Measurements from ENCODE around the gene LTBP3.

DNA sequence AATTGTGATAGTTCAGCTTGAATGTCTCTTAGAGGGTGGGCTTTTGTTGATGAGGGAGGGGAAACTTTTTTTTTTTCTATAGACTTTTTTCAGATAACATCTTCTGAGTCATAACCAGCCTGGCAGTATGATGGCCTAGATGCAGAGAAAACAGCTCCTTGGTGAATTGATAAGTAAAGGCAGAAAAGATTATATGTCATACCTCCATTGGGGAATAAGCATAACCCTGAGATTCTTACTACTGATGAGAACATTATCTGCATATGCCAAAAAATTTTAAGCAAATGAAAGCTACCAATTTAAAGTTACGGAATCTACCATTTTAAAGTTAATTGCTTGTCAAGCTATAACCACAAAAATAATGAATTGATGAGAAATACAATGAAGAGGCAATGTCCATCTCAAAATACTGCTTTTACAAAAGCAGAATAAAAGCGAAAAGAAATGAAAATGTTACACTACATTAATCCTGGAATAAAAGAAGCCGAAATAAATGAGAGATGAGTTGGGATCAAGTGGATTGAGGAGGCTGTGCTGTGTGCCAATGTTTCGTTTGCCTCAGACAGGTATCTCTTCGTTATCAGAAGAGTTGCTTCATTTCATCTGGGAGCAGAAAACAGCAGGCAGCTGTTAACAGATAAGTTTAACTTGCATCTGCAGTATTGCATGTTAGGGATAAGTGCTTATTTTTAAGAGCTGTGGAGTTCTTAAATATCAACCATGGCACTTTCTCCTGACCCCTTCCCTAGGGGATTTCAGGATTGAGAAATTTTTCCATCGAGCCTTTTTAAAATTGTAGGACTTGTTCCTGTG lies 55.4 kb downstream of the LTBP3 start:
- TF ChIP-seq ONECUT2 (CRISPR knock-in tag; IDR thresholded peaks at IDR 0.05) (no peak), EZH2 (conservative IDR thresholded peaks at IDR 0.05; ENCODE audit: low read depth, low read length) (no peak), ZNF878 (CRISPR knock-in tag; IDR thresholded peaks at IDR 0.05) (no peak), SAFB2 (CRISPR knock-in tag; IDR thresholded peaks at IDR 0.05; ENCODE audit: borderline replicate concordance, low read depth) (no peak), ZNF746 (CRISPR knock-in tag; IDR thresholded peaks at IDR 0.05) (no peak), CCAR2 (optimal IDR thresholded peaks at IDR 0.05; ENCODE audit: low read depth, low read length) (no peak), NR2F6 (IDR thresholded peaks at IDR 0.05) (no peak), NR2F6 (CRISPR knock-in tag; IDR thresholded peaks at IDR 0.05) (no peak), THAP11 (CRISPR knock-in tag; IDR thresholded peaks at IDR 0.05) (no peak), ZNF589 (CRISPR knock-in tag; conservative IDR thresholded peaks at IDR 0.05) (no peak)
- TF ChIP-seq, protein P1, sequence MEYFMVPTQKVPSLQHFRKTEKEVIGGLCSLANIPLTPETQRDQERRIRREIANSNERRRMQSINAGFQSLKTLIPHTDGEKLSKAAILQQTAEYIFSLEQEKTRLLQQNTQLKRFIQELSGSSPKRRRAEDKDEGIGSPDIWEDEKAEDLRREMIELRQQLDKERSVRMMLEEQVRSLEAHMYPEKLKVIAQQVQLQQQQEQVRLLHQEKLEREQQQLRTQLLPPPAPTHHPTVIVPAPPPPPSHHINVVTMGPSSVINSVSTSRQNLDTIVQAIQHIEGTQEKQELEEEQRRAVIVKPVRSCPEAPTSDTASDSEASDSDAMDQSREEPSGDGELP (IDR thresholded peaks at IDR 0.05; ENCODE audit: borderline replicate concordance, low read depth), result no peak
- TF ChIP-seq, protein P2, sequence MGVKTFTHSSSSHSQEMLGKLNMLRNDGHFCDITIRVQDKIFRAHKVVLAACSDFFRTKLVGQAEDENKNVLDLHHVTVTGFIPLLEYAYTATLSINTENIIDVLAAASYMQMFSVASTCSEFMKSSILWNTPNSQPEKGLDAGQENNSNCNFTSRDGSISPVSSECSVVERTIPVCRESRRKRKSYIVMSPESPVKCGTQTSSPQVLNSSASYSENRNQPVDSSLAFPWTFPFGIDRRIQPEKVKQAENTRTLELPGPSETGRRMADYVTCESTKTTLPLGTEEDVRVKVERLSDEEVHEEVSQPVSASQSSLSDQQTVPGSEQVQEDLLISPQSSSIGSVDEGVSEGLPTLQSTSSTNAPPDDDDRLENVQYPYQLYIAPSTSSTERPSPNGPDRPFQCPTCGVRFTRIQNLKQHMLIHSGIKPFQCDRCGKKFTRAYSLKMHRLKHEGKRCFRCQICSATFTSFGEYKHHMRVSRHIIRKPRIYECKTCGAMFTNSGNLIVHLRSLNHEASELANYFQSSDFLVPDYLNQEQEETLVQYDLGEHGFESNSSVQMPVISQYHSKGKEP (CRISPR knock-in tag; IDR thresholded peaks at IDR 0.05), result no peak
- TF ChIP-seq, protein P3, sequence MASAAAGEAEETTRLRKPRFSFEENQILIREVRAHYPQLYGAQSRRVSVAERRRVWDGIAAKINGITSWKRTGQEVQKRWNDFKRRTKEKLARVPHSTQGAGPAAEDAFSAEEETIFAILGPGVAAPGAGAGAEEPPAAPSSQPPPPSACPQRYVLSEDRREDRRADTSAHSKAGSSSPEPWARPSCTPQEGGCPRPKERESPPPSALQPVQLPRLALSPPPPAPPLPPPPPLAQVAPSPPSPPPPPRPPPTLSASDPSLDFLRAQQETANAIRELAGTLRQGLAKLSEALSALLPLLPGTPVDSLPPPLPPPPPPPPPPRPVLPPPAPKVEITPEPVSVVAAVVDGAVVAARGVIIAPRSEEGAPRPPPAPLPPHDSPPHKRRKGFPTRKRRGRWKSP (CRISPR knock-in tag; IDR thresholded peaks at IDR 0.05), result no peak
